ENCODE measurements around the gene ADAMTS1.

Gene ADAMTS1

DNA sequence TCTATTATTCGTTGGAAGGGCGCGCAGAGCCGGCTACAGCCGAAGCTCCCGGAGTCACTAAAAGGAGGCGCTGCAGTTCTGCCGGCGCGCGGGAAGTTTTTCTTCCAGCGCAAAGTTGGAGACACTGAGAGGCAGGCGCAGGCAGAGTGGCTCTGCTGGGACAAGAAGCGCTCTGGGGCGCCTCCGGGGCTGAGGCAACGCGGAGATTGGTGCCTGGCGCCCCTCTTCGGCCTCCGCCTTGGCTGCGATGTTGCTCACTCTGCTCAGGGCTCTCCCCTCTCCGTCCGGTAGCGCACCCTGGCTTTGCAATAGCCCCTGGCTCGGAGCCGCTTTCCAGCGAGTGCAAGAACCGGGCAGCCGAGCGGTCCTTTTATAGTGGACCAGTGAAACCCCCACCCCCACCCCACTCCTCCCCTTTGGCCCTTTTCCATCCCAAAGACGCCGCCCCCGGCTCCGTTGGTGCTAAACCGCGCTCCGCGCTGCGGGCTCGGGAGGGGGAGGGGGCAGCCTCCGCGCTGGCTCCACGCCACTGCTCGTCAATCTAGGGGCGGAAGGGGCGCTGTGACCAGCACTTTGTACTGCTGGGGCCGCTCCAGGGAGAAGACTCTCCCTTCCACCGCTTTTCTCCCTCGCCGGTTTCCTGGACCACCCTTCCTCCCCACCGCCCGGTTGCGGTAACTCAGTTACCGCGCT lies at the start of gene ADAMTS1:
Gene ADAMTS1 (minus strand): TSS at position 344 of the 693 bp plus-strand sequence. CDS start 455 bp downstream, outside the sequence.
- Histone ChIP-seq H3K9me3 (ENCODE audit: insufficient read depth, low read length) (no peaks in the 10 kb centered on the region), H3K4me2 (ENCODE audit: low read depth, low read length, poor library complexity, severe bottlenecking) (no peak within 1 kb of the TSS), H3K9me2 (replicated peaks; ENCODE audit: insufficient read depth, low read length) (no peaks in the 10 kb centered on the region), H3K4me3 (ENCODE audit: insufficient read depth, low read length, poor library complexity, severe bottlenecking) (no peak within 1 kb of the TSS), H3K36me3 (ENCODE audit: low read length) (no peaks in the 10 kb centered on the region), H3F3A (ENCODE audit: insufficient read depth) (no peaks in the 10 kb centered on the region), H4K20me1 (ENCODE audit: low read depth, low read length) (no peaks in the 10 kb centered on the region), H3K9ac (ENCODE audit: low read length) (no peak within 1 kb of the TSS), H3K79me2 (ENCODE audit: insufficient read depth, low read length) (no peaks in the 10 kb centered on the region), H3K27ac (ENCODE audit: low read depth, low read length) (no peak within 1 kb of the TSS), H3K27me3 (ENCODE audit: low read length) (no peaks in the 10 kb centered on the region), H2AFZ (ENCODE audit: low read depth, low read length, severe bottlenecking) (no peak within 1 kb of the TSS)
- TF ChIP-seq, protein P1, sequence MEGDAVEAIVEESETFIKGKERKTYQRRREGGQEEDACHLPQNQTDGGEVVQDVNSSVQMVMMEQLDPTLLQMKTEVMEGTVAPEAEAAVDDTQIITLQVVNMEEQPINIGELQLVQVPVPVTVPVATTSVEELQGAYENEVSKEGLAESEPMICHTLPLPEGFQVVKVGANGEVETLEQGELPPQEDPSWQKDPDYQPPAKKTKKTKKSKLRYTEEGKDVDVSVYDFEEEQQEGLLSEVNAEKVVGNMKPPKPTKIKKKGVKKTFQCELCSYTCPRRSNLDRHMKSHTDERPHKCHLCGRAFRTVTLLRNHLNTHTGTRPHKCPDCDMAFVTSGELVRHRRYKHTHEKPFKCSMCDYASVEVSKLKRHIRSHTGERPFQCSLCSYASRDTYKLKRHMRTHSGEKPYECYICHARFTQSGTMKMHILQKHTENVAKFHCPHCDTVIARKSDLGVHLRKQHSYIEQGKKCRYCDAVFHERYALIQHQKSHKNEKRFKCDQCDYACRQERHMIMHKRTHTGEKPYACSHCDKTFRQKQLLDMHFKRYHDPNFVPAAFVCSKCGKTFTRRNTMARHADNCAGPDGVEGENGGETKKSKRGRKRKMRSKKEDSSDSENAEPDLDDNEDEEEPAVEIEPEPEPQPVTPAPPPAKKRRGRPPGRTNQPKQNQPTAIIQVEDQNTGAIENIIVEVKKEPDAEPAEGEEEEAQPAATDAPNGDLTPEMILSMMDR (IDR thresholded peaks at IDR 0.05; ENCODE audit: insufficient read depth, low read length, poor library complexity, severe bottlenecking), result no peak
- TF ChIP-seq EZH2phosphoT487 (conservative IDR thresholded peaks at IDR 0.05; ENCODE audit: low read length), result no peak

GRCh38 chr21:26892151-26892550 lies 46.9 kb upstream of the ADAMTS1 start:
- H4K20me1 ChIP-seq (ENCODE audit: low read depth, low read length), result no peaks in the 10 kb centered on the region
- H2AFZ ChIP-seq (ENCODE audit: low read depth, low read length, severe bottlenecking), result no peak overlapping the region
- no peaks in the 10 kb centered on the region for H3K27me3 ChIP-seq (ENCODE audit: low read length)
- H3K4me2 ChIP-seq (ENCODE audit: low read depth, low read length, poor library complexity, severe bottlenecking), result no peak overlapping the region
- H3K4me3 ChIP-seq (ENCODE audit: insufficient read depth, low read length, poor library complexity, severe bottlenecking), result no peak overlapping the region
- no peaks in the 10 kb centered on the region for H3K9me3 ChIP-seq (ENCODE audit: insufficient read depth, low read length)
- H3F3A ChIP-seq (ENCODE audit: insufficient read depth), result no peaks in the 10 kb centered on the region
- H3K9me2 ChIP-seq (replicated peaks; ENCODE audit: insufficient read depth, low read length), result no peaks in the 10 kb centered on the region
- TF ChIP-seq EZH2phosphoT487 (conservative IDR thresholded peaks at IDR 0.05; ENCODE audit: low read length), result no peak
- no peak overlapping the region for H3K27ac ChIP-seq (ENCODE audit: low read depth, low read length)
- no peak overlapping the region for H3K9ac ChIP-seq (ENCODE audit: low read length)
- no peaks in the 10 kb centered on the region for H3K36me3 ChIP-seq (ENCODE audit: low read length)
- no peaks in the 10 kb centered on the region for H3K79me2 ChIP-seq (ENCODE audit: insufficient read depth, low read length)

- H3K9me3 ChIP-seq (ENCODE audit: insufficient read depth, low read length), result no peaks in the 10 kb centered on the region
- H3K27me3 ChIP-seq (ENCODE audit: low read length), result no peaks in the 10 kb centered on the region
- no peak for TF ChIP-seq EZH2phosphoT487 (conservative IDR thresholded peaks at IDR 0.05; ENCODE audit: low read length)
- TF ChIP-seq, protein P1 (IDR thresholded peaks at IDR 0.05; ENCODE audit: insufficient read depth, low read length, poor library complexity, severe bottlenecking), result no peak
Observed at GRCh38 chr21:26888931-26889330, 43.7 kb upstream of the ADAMTS1 start.

GRCh38 chr21:26888256-26888655 lies 43.0 kb upstream of the ADAMTS1 start:
- no peaks in the 10 kb centered on the region for H4K20me1 ChIP-seq (ENCODE audit: low read depth, low read length)
- no peaks in the 10 kb centered on the region for H3K9me3 ChIP-seq (ENCODE audit: insufficient read depth, low read length)
- H2AFZ ChIP-seq (ENCODE audit: low read depth, low read length, severe bottlenecking), result no peak overlapping the region
- H3K79me2 ChIP-seq (ENCODE audit: insufficient read depth, low read length), result no peaks in the 10 kb centered on the region
- H3F3A ChIP-seq (ENCODE audit: insufficient read depth), result no peaks in the 10 kb centered on the region
- H3K36me3 ChIP-seq (ENCODE audit: low read length), result no peaks in the 10 kb centered on the region
- H3K27ac ChIP-seq (ENCODE audit: low read depth, low read length), result no peak overlapping the region
- H3K27me3 ChIP-seq (ENCODE audit: low read length), result no peaks in the 10 kb centered on the region
- H3K9me2 ChIP-seq (replicated peaks; ENCODE audit: insufficient read depth, low read length), result no peaks in the 10 kb centered on the region
- H3K4me2 ChIP-seq (ENCODE audit: low read depth, low read length, poor library complexity, severe bottlenecking), result no peak overlapping the region
- H3K4me3 ChIP-seq (ENCODE audit: insufficient read depth, low read length, poor library complexity, severe bottlenecking), result no peak overlapping the region
- TF ChIP-seq, protein P1 (IDR thresholded peaks at IDR 0.05; ENCODE audit: insufficient read depth, low read length, poor library complexity, severe bottlenecking), result no peak
- TF ChIP-seq EZH2phosphoT487 (conservative IDR thresholded peaks at IDR 0.05; ENCODE audit: low read length), result no peak
- no peak overlapping the region for H3K9ac ChIP-seq (ENCODE audit: low read length)

More at GRCh38 chr21:26888931-26889330, 43.7 kb upstream of the ADAMTS1 start:
- H3K4me3 ChIP-seq (ENCODE audit: insufficient read depth, low read length, poor library complexity, severe bottlenecking), result no peak overlapping the region
- H3K9me2 ChIP-seq (replicated peaks; ENCODE audit: insufficient read depth, low read length), result no peaks in the 10 kb centered on the region
- no peak overlapping the region for H3K9ac ChIP-seq (ENCODE audit: low read length)
- H2AFZ ChIP-seq (ENCODE audit: low read depth, low read length, severe bottlenecking), result no peak overlapping the region
- no peaks in the 10 kb centered on the region for H3K79me2 ChIP-seq (ENCODE audit: insufficient read depth, low read length)
- no peaks in the 10 kb centered on the region for H3K36me3 ChIP-seq (ENCODE audit: low read length)
- H3F3A ChIP-seq (ENCODE audit: insufficient read depth), result no peaks in the 10 kb centered on the region
- no peak overlapping the region for H3K27ac ChIP-seq (ENCODE audit: low read depth, low read length)
- H3K4me2 ChIP-seq (ENCODE audit: low read depth, low read length, poor library complexity, severe bottlenecking), result no peak overlapping the region
- no peaks in the 10 kb centered on the region for H4K20me1 ChIP-seq (ENCODE audit: low read depth, low read length)

All from SU-DHL-6 (cell line).